ENCODE data around the gene SLC25A6.

The SLC25A6 gene

GRCh38 chrX:1424147-1424851 is 32.4 kb upstream of the SLC25A6 start:
- H3K27ac ChIP-seq (ENCODE audit: insufficient read depth, low read length, poor library complexity, severe bottlenecking) = no peak overlapping the region
- H3K27me3 ChIP-seq (replicated peaks; ENCODE audit: control insufficient read depth, insufficient read depth, low read length, poor library complexity, severe bottlenecking) = no peaks in the 10 kb centered on the region
- H3K4me1 ChIP-seq (ENCODE audit: control insufficient read depth, insufficient read depth, low read length, poor library complexity, severe bottlenecking) = no peaks in the 10 kb centered on the region
- H3K36me3 ChIP-seq (ENCODE audit: control insufficient read depth, insufficient read depth, low read length) = peaks cover 42% of the 10 kb centered on the region
- H3K9me3 ChIP-seq (ENCODE audit: control insufficient read depth, low read length) = peaks cover 8% of the 10 kb centered on the region
- H3K4me3 ChIP-seq (ENCODE audit: insufficient read depth, low read depth, low read length, poor library complexity, severe bottlenecking) = no peak overlapping the region
- DNase-seq = no peak

GRCh38 chrX:1423215-1423614 is 31.3 kb upstream of the SLC25A6 start:
- Histone ChIP-seq H3K4me3 (ENCODE audit: insufficient read depth, low read depth, low read length, poor library complexity, severe bottlenecking) (no peak overlapping the region), H3K36me3 (ENCODE audit: control insufficient read depth, insufficient read depth, low read length) (peaks cover 53% of the 10 kb centered on the region), H3K27me3 (replicated peaks; ENCODE audit: control insufficient read depth, insufficient read depth, low read length, poor library complexity, severe bottlenecking) (no peaks in the 10 kb centered on the region), H3K4me1 (ENCODE audit: control insufficient read depth, insufficient read depth, low read length, poor library complexity, severe bottlenecking) (no peaks in the 10 kb centered on the region), H3K9me3 (ENCODE audit: control insufficient read depth, low read length) (peaks cover 8% of the 10 kb centered on the region), H3K27ac (ENCODE audit: insufficient read depth, low read length, poor library complexity, severe bottlenecking) (no peak overlapping the region)
- DNase-seq = no peak

GRCh38 chrX:1422135-1422465 is 30.2 kb upstream of the SLC25A6 start:
- no peak overlapping the region for H3K27ac ChIP-seq (ENCODE audit: insufficient read depth, low read length, poor library complexity, severe bottlenecking)
- H3K4me3 ChIP-seq (ENCODE audit: insufficient read depth, low read depth, low read length, poor library complexity, severe bottlenecking) = no peak overlapping the region
- peaks cover 8% of the 10 kb centered on the region for H3K9me3 ChIP-seq (ENCODE audit: control insufficient read depth, low read length)
- H3K27me3 ChIP-seq (replicated peaks; ENCODE audit: control insufficient read depth, insufficient read depth, low read length, poor library complexity, severe bottlenecking) = no peaks in the 10 kb centered on the region
- peaks cover 47% of the 10 kb centered on the region for H3K36me3 ChIP-seq (ENCODE audit: control insufficient read depth, insufficient read depth, low read length)
- DNase-seq = no peak
- H3K4me1 ChIP-seq (ENCODE audit: control insufficient read depth, insufficient read depth, low read length, poor library complexity, severe bottlenecking) = no peaks in the 10 kb centered on the region

GRCh38 chrX:1421433-1422134 is 29.7 kb upstream of the SLC25A6 start:
- Histone ChIP-seq H3K36me3 (ENCODE audit: control insufficient read depth, insufficient read depth, low read length) (peaks cover 45% of the 10 kb centered on the region), H3K9me3 (ENCODE audit: control insufficient read depth, low read length) (peaks cover 8% of the 10 kb centered on the region), H3K4me3 (ENCODE audit: insufficient read depth, low read depth, low read length, poor library complexity, severe bottlenecking) (no peak overlapping the region), H3K27ac (ENCODE audit: insufficient read depth, low read length, poor library complexity, severe bottlenecking) (no peak overlapping the region), H3K4me1 (ENCODE audit: control insufficient read depth, insufficient read depth, low read length, poor library complexity, severe bottlenecking) (no peaks in the 10 kb centered on the region), H3K27me3 (replicated peaks; ENCODE audit: control insufficient read depth, insufficient read depth, low read length, poor library complexity, severe bottlenecking) (no peaks in the 10 kb centered on the region)
- DNase-seq = no peak

GRCh38 chrX:1420371-1420770 is 28.5 kb upstream of the SLC25A6 start:
- Histone ChIP-seq H3K27me3 (replicated peaks; ENCODE audit: control insufficient read depth, insufficient read depth, low read length, poor library complexity, severe bottlenecking) (no peaks in the 10 kb centered on the region), H3K27ac (ENCODE audit: insufficient read depth, low read length, poor library complexity, severe bottlenecking) (no peak overlapping the region), H3K4me1 (ENCODE audit: control insufficient read depth, insufficient read depth, low read length, poor library complexity, severe bottlenecking) (no peaks in the 10 kb centered on the region), H3K4me3 (ENCODE audit: insufficient read depth, low read depth, low read length, poor library complexity, severe bottlenecking) (no peak overlapping the region), H3K36me3 (ENCODE audit: control insufficient read depth, insufficient read depth, low read length) (peaks cover 37% of the 10 kb centered on the region), H3K9me3 (ENCODE audit: control insufficient read depth, low read length) (peaks cover 8% of the 10 kb centered on the region)
- no peak for DNase-seq

GRCh38 chrX:1419545-1420355 is 27.8 kb upstream of the SLC25A6 start:
- Histone ChIP-seq H3K36me3 (ENCODE audit: control insufficient read depth, insufficient read depth, low read length) (peaks cover 31% of the 10 kb centered on the region), H3K27ac (ENCODE audit: insufficient read depth, low read length, poor library complexity, severe bottlenecking) (no peak overlapping the region), H3K9me3 (ENCODE audit: control insufficient read depth, low read length) (peaks cover 8% of the 10 kb centered on the region), H3K4me1 (ENCODE audit: control insufficient read depth, insufficient read depth, low read length, poor library complexity, severe bottlenecking) (no peaks in the 10 kb centered on the region), H3K27me3 (replicated peaks; ENCODE audit: control insufficient read depth, insufficient read depth, low read length, poor library complexity, severe bottlenecking) (no peaks in the 10 kb centered on the region), H3K4me3 (ENCODE audit: insufficient read depth, low read depth, low read length, poor library complexity, severe bottlenecking) (no peak overlapping the region)
- no peak for DNase-seq

GRCh38 chrX:1418901-1419544 is 27.1 kb upstream of the SLC25A6 start:
- no peak for DNase-seq
- Histone ChIP-seq H3K9me3 (ENCODE audit: control insufficient read depth, low read length) (peaks cover 8% of the 10 kb centered on the region), H3K36me3 (ENCODE audit: control insufficient read depth, insufficient read depth, low read length) (peaks cover 31% of the 10 kb centered on the region), H3K4me1 (ENCODE audit: control insufficient read depth, insufficient read depth, low read length, poor library complexity, severe bottlenecking) (no peaks in the 10 kb centered on the region), H3K27me3 (replicated peaks; ENCODE audit: control insufficient read depth, insufficient read depth, low read length, poor library complexity, severe bottlenecking) (no peaks in the 10 kb centered on the region), H3K27ac (ENCODE audit: insufficient read depth, low read length, poor library complexity, severe bottlenecking) (no peak overlapping the region), H3K4me3 (ENCODE audit: insufficient read depth, low read depth, low read length, poor library complexity, severe bottlenecking) (no peak overlapping the region)

GRCh38 chrX:1417921-1418771 is 26.2 kb upstream of the SLC25A6 start:
- Histone ChIP-seq H3K36me3 (ENCODE audit: control insufficient read depth, insufficient read depth, low read length) (peaks cover 26% of the 10 kb centered on the region), H3K27ac (ENCODE audit: insufficient read depth, low read length, poor library complexity, severe bottlenecking) (no peak overlapping the region), H3K4me3 (ENCODE audit: insufficient read depth, low read depth, low read length, poor library complexity, severe bottlenecking) (no peak overlapping the region), H3K4me1 (ENCODE audit: control insufficient read depth, insufficient read depth, low read length, poor library complexity, severe bottlenecking) (no peaks in the 10 kb centered on the region), H3K27me3 (replicated peaks; ENCODE audit: control insufficient read depth, insufficient read depth, low read length, poor library complexity, severe bottlenecking) (no peaks in the 10 kb centered on the region), H3K9me3 (ENCODE audit: control insufficient read depth, low read length) (peaks cover 8% of the 10 kb centered on the region)
- no peak for DNase-seq

GRCh38 chrX:1416965-1417760 is 25.2 kb upstream of the SLC25A6 start:
- Histone ChIP-seq H3K27me3 (replicated peaks; ENCODE audit: control insufficient read depth, insufficient read depth, low read length, poor library complexity, severe bottlenecking) (no peaks in the 10 kb centered on the region), H3K27ac (ENCODE audit: insufficient read depth, low read length, poor library complexity, severe bottlenecking) (no peak overlapping the region), H3K4me1 (ENCODE audit: control insufficient read depth, insufficient read depth, low read length, poor library complexity, severe bottlenecking) (no peaks in the 10 kb centered on the region), H3K36me3 (ENCODE audit: control insufficient read depth, insufficient read depth, low read length) (peaks cover 20% of the 10 kb centered on the region), H3K4me3 (ENCODE audit: insufficient read depth, low read depth, low read length, poor library complexity, severe bottlenecking) (no peak overlapping the region), H3K9me3 (ENCODE audit: control insufficient read depth, low read length) (peaks cover 2% of the 10 kb centered on the region)
- no peak for DNase-seq

Measured in effector memory CD4-positive, alpha-beta T cell (primary cell).